Measurements from ENCODE around the gene ELL.
A peak's percentile ranks its signal among the peaks of the same experiment; 100 is the strongest.
"Not testable (repeated sequence)": the region's sequence is repeated elsewhere in the genome, so short reads cannot be mapped to it uniquely, and the experiment has no call there.

Gene ELL

DNA sequence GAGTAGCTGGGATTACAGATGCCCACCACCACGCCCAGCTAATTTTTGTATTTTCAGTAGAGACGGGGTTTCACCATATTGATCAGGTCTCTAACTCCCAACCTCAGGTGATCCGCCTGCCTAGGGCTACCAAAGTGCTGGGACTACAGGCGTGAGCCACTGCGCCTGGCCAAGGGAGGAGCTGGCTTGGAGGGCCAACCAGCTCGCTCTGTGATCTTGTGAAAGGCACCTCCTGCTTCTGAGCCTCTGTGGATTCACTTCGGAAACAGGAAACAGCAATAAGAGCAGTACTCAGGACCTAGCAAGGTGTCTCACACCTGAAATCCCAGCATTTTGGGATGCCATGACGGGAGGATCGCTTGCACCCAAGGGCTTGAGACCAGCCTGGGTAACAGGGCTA, 2.0 kb upstream of the ELL start:
- WGBS: 85% methylated on average over 9 of the region's 9 CpGs
- H3K36me3 ChIP-seq (ENCODE audit: control insufficient read depth in 1 of 2, insufficient read depth in 2 of 2, low read depth in 1 of 2, low read length in 2 of 2): no peaks in the 10 kb centered on the region
- H4K8ac ChIP-seq (ENCODE audit: low read length): no peak overlapping the region
- H3K27me3 ChIP-seq (ENCODE audit: control insufficient read depth in 1 of 2, insufficient read depth in 1 of 2, low read length in 2 of 2): no peaks in the 10 kb centered on the region
- H2BK5ac ChIP-seq (ENCODE audit: low read depth, low read length, poor library complexity, severe bottlenecking): no peak overlapping the region
- H3K9me3 ChIP-seq (ENCODE audit: control insufficient read depth, low read length): no peaks in the 10 kb centered on the region
- no peak overlapping the region for H3K23ac ChIP-seq (ENCODE audit: low read length in 2 of 2)
- H3K14ac ChIP-seq (ENCODE audit: low read length in 2 of 2): no peak overlapping the region
- H2AFZ ChIP-seq (ENCODE audit: low read depth, low read length): no peak overlapping the region
- peaks cover 10% of the 10 kb centered on the region for H3K4me1 ChIP-seq (ENCODE audit: control insufficient read depth, insufficient read depth, low read depth, low read length)
- H2AK5ac ChIP-seq (ENCODE audit: low read length, severe bottlenecking): no peak overlapping the region
- DNase-seq: no peak
- H3K79me1 ChIP-seq (replicated peaks; ENCODE audit: low read length, poor library complexity, severe bottlenecking): no peaks in the 10 kb centered on the region
- no peak overlapping the region for H3K18ac ChIP-seq (ENCODE audit: low read depth in 1 of 2, low read length in 2 of 2)
- no peak overlapping the region for H2BK15ac ChIP-seq (ENCODE audit: low read depth, poor library complexity, severe bottlenecking)
- H3K4ac ChIP-seq (ENCODE audit: low read depth in 1 of 2, low read length in 2 of 2): no peak overlapping the region
- no peak overlapping the region for H3K27ac ChIP-seq (ENCODE audit: low read length, poor library complexity, severe bottlenecking)
- H3K4me3 ChIP-seq (ENCODE audit: insufficient read depth in 1 of 2, low read depth in 1 of 2, low read length in 2 of 2): no peak overlapping the region
- H2BK120ac ChIP-seq (ENCODE audit: low read depth, low read length): no peak overlapping the region
- H3K9ac ChIP-seq (ENCODE audit: low read length): no peak overlapping the region
- no peak overlapping the region for H3K4me2 ChIP-seq (ENCODE audit: low read length, poor library complexity, severe bottlenecking)
- H2BK12ac ChIP-seq (ENCODE audit: low read length in 2 of 2): no peak overlapping the region
- H4K91ac ChIP-seq (ENCODE audit: low read length): no peak overlapping the region

- H3K4me1 ChIP-seq (ENCODE audit: control insufficient read depth, insufficient read depth, low read depth, low read length); H3K27me3 ChIP-seq (ENCODE audit: control insufficient read depth in 1 of 2, insufficient read depth in 1 of 2, low read length in 2 of 2); H4K91ac ChIP-seq (ENCODE audit: low read length); H3K79me1 ChIP-seq (replicated peaks; ENCODE audit: low read length, poor library complexity, severe bottlenecking); H3K23ac ChIP-seq (ENCODE audit: low read length in 2 of 2); H2AK5ac ChIP-seq (ENCODE audit: low read length, severe bottlenecking); H2BK12ac ChIP-seq (ENCODE audit: low read length in 2 of 2); H2AFZ ChIP-seq (ENCODE audit: low read depth, low read length); H3K27ac ChIP-seq (ENCODE audit: low read length, poor library complexity, severe bottlenecking); H3K36me3 ChIP-seq (ENCODE audit: control insufficient read depth in 1 of 2, insufficient read depth in 2 of 2, low read depth in 1 of 2, low read length in 2 of 2); H3K14ac ChIP-seq (ENCODE audit: low read length in 2 of 2); H2BK15ac ChIP-seq (ENCODE audit: low read depth, poor library complexity, severe bottlenecking); H2BK5ac ChIP-seq (ENCODE audit: low read depth, low read length, poor library complexity, severe bottlenecking); H3K9me3 ChIP-seq (ENCODE audit: control insufficient read depth, low read length); DNase-seq: not testable (repeated sequence)
- peak overlapping the region; percentile 42 for H3K4me2 ChIP-seq (ENCODE audit: low read length, poor library complexity, severe bottlenecking)
- peak overlapping the region; percentile 37 for H4K8ac ChIP-seq (ENCODE audit: low read length)
- peak overlapping the region; percentile 8 for H2BK120ac ChIP-seq (ENCODE audit: low read depth, low read length)
- H3K4ac ChIP-seq (ENCODE audit: low read depth in 1 of 2, low read length in 2 of 2): peak overlapping the region in 1 of 2 experiments; percentile 57
- 84% methylated on average over 19 of the region's 19 CpGs for WGBS
- H3K4me3 ChIP-seq (ENCODE audit: insufficient read depth in 1 of 2, low read depth in 1 of 2, low read length in 2 of 2): peak overlapping the region in 1 of 2 experiments; percentile 56
- peak overlapping the region in 1 of 2 experiments; percentile 70 for H3K18ac ChIP-seq (ENCODE audit: low read depth in 1 of 2, low read length in 2 of 2)
- H3K9ac ChIP-seq (ENCODE audit: low read length): peak overlapping the region; percentile 76
These were observed 1.1 kb upstream of the ELL start for GRCh38 chr19:18522862-18523440.

- Histone ChIP-seq H2AFZ (ENCODE audit: low read depth, low read length) (no peak overlapping the region), H3K36me3 (ENCODE audit: control insufficient read depth in 1 of 2, insufficient read depth in 2 of 2, low read depth in 1 of 2, low read length in 2 of 2) (no peaks in the 10 kb centered on the region), H3K4me1 (ENCODE audit: control insufficient read depth, insufficient read depth, low read depth, low read length) (peaks cover 8% of the 10 kb centered on the region), H2BK5ac (ENCODE audit: low read depth, low read length, poor library complexity, severe bottlenecking) (no peak overlapping the region), H3K4ac (ENCODE audit: low read depth in 1 of 2, low read length in 2 of 2) (peak overlapping the region in 1 of 2 experiments; percentile 57), H2AK5ac (ENCODE audit: low read length, severe bottlenecking) (no peak overlapping the region), H3K27me3 (ENCODE audit: control insufficient read depth in 1 of 2, insufficient read depth in 1 of 2, low read length in 2 of 2) (no peaks in the 10 kb centered on the region), H3K18ac (ENCODE audit: low read depth in 1 of 2, low read length in 2 of 2) (peak overlapping the region in 1 of 2 experiments; percentile 70), H2BK15ac (ENCODE audit: low read depth, poor library complexity, severe bottlenecking) (no peak overlapping the region), H2BK12ac (ENCODE audit: low read length in 2 of 2) (no peak overlapping the region), H3K23ac (ENCODE audit: low read length in 2 of 2) (no peak overlapping the region), H4K91ac (ENCODE audit: low read length) (no peak overlapping the region), H3K27ac (ENCODE audit: low read length, poor library complexity, severe bottlenecking) (peak overlapping the region; percentile 43), H4K8ac (ENCODE audit: low read length) (peak overlapping the region; percentile 37), H3K9ac (ENCODE audit: low read length) (peak overlapping the region; percentile 100), H3K4me3 (ENCODE audit: insufficient read depth in 1 of 2, low read depth in 1 of 2, low read length in 2 of 2) (peak overlapping the region; percentile 99 to 100), H3K9me3 (ENCODE audit: control insufficient read depth, low read length) (no peaks in the 10 kb centered on the region), H2BK120ac (ENCODE audit: low read depth, low read length) (peak overlapping the region; percentile 8), H3K79me1 (replicated peaks; ENCODE audit: low read length, poor library complexity, severe bottlenecking) (no peaks in the 10 kb centered on the region), H3K14ac (ENCODE audit: low read length in 2 of 2) (no peak overlapping the region), H3K4me2 (ENCODE audit: low read length, poor library complexity, severe bottlenecking) (peak overlapping the region; percentile 42)
- DNase-seq: peak; percentile 100
- WGBS: 1% methylated on average over 50 of the region's 51 CpGs
These were observed 423 bp upstream of the ELL start for GRCh38 chr19:18522124-18522861.

DNA sequence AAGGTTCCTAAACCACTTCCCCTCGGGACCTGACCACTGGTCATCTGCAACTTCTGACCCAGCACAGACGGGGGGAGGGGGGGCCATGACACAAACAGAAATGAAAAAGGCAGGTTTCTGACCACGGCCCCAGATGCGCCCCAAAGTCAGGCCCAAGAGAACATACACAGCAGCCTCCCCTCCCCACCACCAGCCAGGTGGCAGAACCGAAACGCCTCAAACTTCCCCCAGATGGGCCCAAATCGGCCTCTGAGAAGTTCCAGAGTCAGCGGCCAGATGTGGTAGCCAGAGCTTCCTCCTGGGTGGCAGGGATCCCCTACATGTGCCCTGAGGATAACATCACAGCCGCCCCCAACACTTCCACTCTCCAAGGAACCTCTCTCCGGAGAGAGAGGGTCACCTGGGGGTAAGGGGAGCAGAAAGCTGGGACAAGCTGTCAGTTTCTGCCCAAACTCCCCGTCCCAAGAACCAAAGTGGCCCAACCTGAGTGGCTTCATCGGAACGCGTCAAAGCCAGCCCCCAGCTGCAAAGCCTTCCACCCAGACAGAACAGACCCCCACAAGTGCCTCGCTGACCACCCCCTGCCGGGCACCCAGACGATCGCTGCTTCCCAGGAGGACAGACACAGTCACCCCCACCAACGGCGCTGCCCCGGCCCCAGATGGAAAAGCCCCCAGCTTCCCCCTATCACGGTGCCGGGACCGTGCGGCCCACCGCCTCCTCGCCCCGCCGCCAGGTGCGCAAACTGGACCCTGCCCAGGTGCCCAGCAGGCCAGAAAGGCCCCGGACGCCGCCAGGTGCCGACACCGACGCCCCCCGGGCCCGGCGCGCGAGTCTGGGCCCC, 800 bp downstream of the ELL start:
- peaks cover 3 to 6% of the 10 kb centered on the region in 2 experiments for H3K36me3 ChIP-seq (ENCODE audit: control insufficient read depth in 1 of 2, insufficient read depth in 2 of 2, low read depth in 1 of 2, low read length in 2 of 2)
- H3K4me1 ChIP-seq (ENCODE audit: control insufficient read depth, insufficient read depth, low read depth, low read length): peaks cover 14% of the 10 kb centered on the region
- no peak overlapping the region for H2AFZ ChIP-seq (ENCODE audit: low read depth, low read length)
- H3K4me2 ChIP-seq (ENCODE audit: low read length, poor library complexity, severe bottlenecking): peak overlapping the region; percentile 97
- H2BK120ac ChIP-seq (ENCODE audit: low read depth, low read length): peak overlapping the region; percentile 85
- peak overlapping the region; percentile 96 for H3K27ac ChIP-seq (ENCODE audit: low read length, poor library complexity, severe bottlenecking)
- WGBS: under 1% methylated on average over 37 of the region's 41 CpGs
- peak overlapping the region; percentile 93 to 100 for H3K18ac ChIP-seq (ENCODE audit: low read depth in 1 of 2, low read length in 2 of 2)
- H2BK5ac ChIP-seq (ENCODE audit: low read depth, low read length, poor library complexity, severe bottlenecking): peak overlapping the region; percentile 80
- H3K9ac ChIP-seq (ENCODE audit: low read length): peak overlapping the region; percentile 100
- no peaks in the 10 kb centered on the region for H3K27me3 ChIP-seq (ENCODE audit: control insufficient read depth in 1 of 2, insufficient read depth in 1 of 2, low read length in 2 of 2)
- H2BK15ac ChIP-seq (ENCODE audit: low read depth, poor library complexity, severe bottlenecking): peak overlapping the region; percentile 93
- H3K4me3 ChIP-seq (ENCODE audit: insufficient read depth in 1 of 2, low read depth in 1 of 2, low read length in 2 of 2): peak overlapping the region; percentile 99 to 100
- peak overlapping the region; percentile 97 to 99 for H3K4ac ChIP-seq (ENCODE audit: low read depth in 1 of 2, low read length in 2 of 2)
- peak overlapping the region; percentile 99 to 100 for H3K14ac ChIP-seq (ENCODE audit: low read length in 2 of 2)
- DNase-seq: peak; percentile 46
- H3K9me3 ChIP-seq (ENCODE audit: control insufficient read depth, low read length): no peaks in the 10 kb centered on the region
- peak overlapping the region; percentile 41 for H2AK5ac ChIP-seq (ENCODE audit: low read length, severe bottlenecking)
- H3K79me1 ChIP-seq (replicated peaks; ENCODE audit: low read length, poor library complexity, severe bottlenecking): peaks cover 3% of the 10 kb centered on the region
- H2BK12ac ChIP-seq (ENCODE audit: low read length in 2 of 2): peak overlapping the region; percentile 67 to 97
- H4K91ac ChIP-seq (ENCODE audit: low read length): peak overlapping the region; percentile 48
- H4K8ac ChIP-seq (ENCODE audit: low read length): peak overlapping the region; percentile 72
- H3K23ac ChIP-seq (ENCODE audit: low read length in 2 of 2): peak overlapping the region; percentile 65 to 91
